ENCODE measurements around the gene STARD10. TPM values are rescaled to one million over a fixed set of nuclear protein-coding genes. Genes with fewer than 3 reads are reported as not detected.
A peak's percentile ranks its signal among the peaks of the same experiment; 100 is the strongest.

Gene STARD10
- total RNA-seq, 4 donors from 2014 or later = 42.2 to 83.1 (median 49.4) TPM

GRCh38 chr11:72789493-72790131, 4.2 kb downstream of the STARD10 start:
- WGBS, 2 donors = 80% methylated on average over 4 to 7 of the region's 10 CpGs
- no peaks in the 10 kb centered on the region for H3K36me3 ChIP-seq
- no peak overlapping the region for H3K4me3 ChIP-seq
- no peak overlapping the region for H3K27ac ChIP-seq
- peaks cover 11 to 44% (median 21%) of the 10 kb centered on the region in 3 donors for H3K4me1 ChIP-seq
- H3K27me3 ChIP-seq = no peaks in the 10 kb centered on the region
- intact Hi-C loops (cut with DNase I) = loop anchor here (5.0 kb wide), 1 partner anchor 62 kb away; no protein-coding TSS in a partner anchor
- TF ChIP-seq POLR2A (IDR thresholded peaks at IDR 0.05) (no peak), CTCF (IDR thresholded peaks at IDR 0.05) (no peak)
- no peak for DNase-seq
- H3K9me3 ChIP-seq = no peaks in the 10 kb centered on the region

GRCh38 chr11:72788241-72788640, 5.6 kb downstream of the STARD10 start:
- TF ChIP-seq POLR2A (IDR thresholded peaks at IDR 0.05) (no peak), CTCF (IDR thresholded peaks at IDR 0.05) (no peak)
- WGBS, 2 donors = 72 to 80% methylated on average over 6 of the region's 7 CpGs
- Histone ChIP-seq H3K9me3 (no peaks in the 10 kb centered on the region), H3K27ac (no peak overlapping the region), H3K4me3 (no peak overlapping the region), H3K4me1 (peaks cover 4 to 35% (median 13%) of the 10 kb centered on the region in 3 donors), H3K27me3 (no peaks in the 10 kb centered on the region), H3K36me3 (no peaks in the 10 kb centered on the region)
- intact Hi-C loops (cut with DNase I) = no loop called here
- DNase-seq = no peak

GRCh38 chr11:72787216-72788104, 6.4 kb downstream of the STARD10 start:
- peak overlapping the region in 2 of 4 donors; percentile 28 to 50 for H3K27ac ChIP-seq
- no peak for DNase-seq
- WGBS, 2 donors = 60 to 61% methylated on average over 4 to 7 of the region's 16 CpGs
- H3K9me3 ChIP-seq = no peaks in the 10 kb centered on the region
- H3K27me3 ChIP-seq = no peaks in the 10 kb centered on the region
- no peaks in the 10 kb centered on the region for H3K36me3 ChIP-seq
- H3K4me1 ChIP-seq = peaks cover under 1 to 31% (median 6%) of the 10 kb centered on the region in 3 donors
- intact Hi-C loops (cut with DNase I) = no loop called here
- no peak overlapping the region for H3K4me3 ChIP-seq
- no peak for TF ChIP-seq CTCF (IDR thresholded peaks at IDR 0.05)
- TF ChIP-seq POLR2A (IDR thresholded peaks at IDR 0.05) = no peak

GRCh38 chr11:72786305-72787215, 7.3 kb downstream of the STARD10 start:
- Histone ChIP-seq H3K9me3 (no peaks in the 10 kb centered on the region), H3K4me1 (peaks cover 8 to 38% (median 13%) of the 10 kb centered on the region in 3 donors), H3K36me3 (no peaks in the 10 kb centered on the region), H3K27ac (peak overlapping the region in 1 of 4 donors; percentile 50), H3K4me3 (no peak overlapping the region), H3K27me3 (no peaks in the 10 kb centered on the region)
- intact Hi-C loops (cut with DNase I) = no loop called here
- no peak for DNase-seq
- TF ChIP-seq CTCF (IDR thresholded peaks at IDR 0.05) (no peak), POLR2A (IDR thresholded peaks at IDR 0.05) (no peak)
- 57 to 63% methylated on average over 7 to 8 of the region's 8 CpGs for WGBS, 2 donors

Data from esophagus squamous epithelium (tissue), 5 donors.